BLaER1 treated with 17β-estradiol and CSF1 and Interleukin-3, amounts not matched to agents 10 nM and 100 nM (cell line): ENCODE measurements around the gene CEL.
A peak's percentile ranks its signal among the peaks of the same experiment; 100 is the strongest.
"Not testable (repeated sequence)": the region's sequence is repeated elsewhere in the genome, so short reads cannot be mapped to it uniquely, and the experiment has no call there.

Experiments used
- H3K27ac ChIP-seq, 11 experiments: shearing (Covaris generic); formaldehyde crosslinking; 2 replicates each; pipeline ENCODE4 v1.8.1; 2022
- H3K27me3 ChIP-seq, 11 experiments: shearing (Covaris generic); formaldehyde crosslinking; 2 replicates each; pipeline ENCODE4 v1.8.1; 2022
- H3K36me3 ChIP-seq, 11 experiments: shearing (Covaris generic); formaldehyde crosslinking; 2 replicates each; pipeline ENCODE4 v1.8.1; 2022
- H3K4me1 ChIP-seq, 10 experiments: shearing (Covaris generic); formaldehyde crosslinking; 2 replicates each; pipeline ENCODE4 v1.8.1; 2022
- H3K4me2 ChIP-seq, 11 experiments: shearing (Covaris generic); formaldehyde crosslinking; 2 replicates each; pipeline ENCODE4 v1.8.1; 2022
- H3K4me3 ChIP-seq, 10 experiments: shearing (Covaris generic); formaldehyde crosslinking; 2 replicates each; pipeline ENCODE4 v1.8.1; 2022
- H3K9ac ChIP-seq, 11 experiments: shearing (Covaris generic); formaldehyde crosslinking; 2 replicates each; pipeline ENCODE4 v1.8.1; 2022
- H3K9me3 ChIP-seq, 11 experiments: shearing (Covaris generic); formaldehyde crosslinking; replicated peaks in 1 of 11; 2 replicates each; pipeline ENCODE4 v1.8.1; 2022
- H4K20me1 ChIP-seq, 11 experiments: shearing (Covaris generic); formaldehyde crosslinking; 2 replicates each; pipeline ENCODE4 v1.8.1; 2022
- Cebpa-rat ChIP-seq, 11 experiments: shearing (Covaris generic); IDR thresholded peaks; 2 replicates each; pipeline ENCODE4 v1.8.1; 2022

The CEL gene

GRCh38 chr9:133031130-133031422 is 30.7 kb upstream of the CEL start:
- Histone ChIP-seq H4K20me1 (peaks cover 4 to 45% (median 24%) of the 10 kb centered on the region in 11 experiments; a peak in 13 of 22 replicates), H3K9me3 (peaks cover 0 to 49% (median 34%) of the 10 kb centered on the region in 11 experiments; a peak in 14 of 22 replicates), H3K27ac (peak overlapping the region; percentile 67 to 97 (median 93)), H3K4me1 (peaks cover 38 to 62% (median 46%) of the 10 kb centered on the region in 10 experiments), H3K36me3 (peaks cover 12 to 44% (median 37%) of the 10 kb centered on the region in 11 experiments), H3K27me3 (no peaks in the 10 kb centered on the region), H3K9ac (peak overlapping the region; percentile 88 to 98 (median 95)), H3K4me2 (peak overlapping the region; percentile 86 to 98 (median 94)), H3K4me3 (peak overlapping the region; percentile 82 to 96 (median 90))
- no peak for TF ChIP-seq Cebpa-rat (IDR thresholded peaks at IDR 0.05)

GRCh38 chr9:133031496-133031911 is 30.3 kb upstream of the CEL start:
- H3K9ac ChIP-seq = peak overlapping the region; percentile 88 to 98 (median 95)
- H4K20me1 ChIP-seq = peaks cover 4 to 49% (median 28%) of the 10 kb centered on the region in 11 experiments; a peak in 13 of 22 replicates
- H3K4me1 ChIP-seq = peaks cover 41 to 66% (median 47%) of the 10 kb centered on the region in 10 experiments
- H3K9me3 ChIP-seq = peaks cover 0 to 49% (median 34%) of the 10 kb centered on the region in 11 experiments; a peak in 14 of 22 replicates
- H3K27me3 ChIP-seq = no peaks in the 10 kb centered on the region
- H3K4me3 ChIP-seq = peak overlapping the region; percentile 82 to 96 (median 90)
- peak overlapping the region; percentile 67 to 97 (median 93); a peak in 21 of 22 replicates for H3K27ac ChIP-seq
- H3K4me2 ChIP-seq = peak overlapping the region; percentile 86 to 98 (median 94)
- H3K36me3 ChIP-seq = peaks cover 12 to 48% (median 42%) of the 10 kb centered on the region in 11 experiments
- no peak for TF ChIP-seq Cebpa-rat (IDR thresholded peaks at IDR 0.05)

- H3K4me2 ChIP-seq = peak overlapping the region; percentile 86 to 98 (median 94)
- TF ChIP-seq Cebpa-rat (IDR thresholded peaks at IDR 0.05) = no peak
- peak overlapping the region in 9 of 11 experiments; percentile 88 to 98 (median 94); a peak in 14 of 22 replicates for H3K9ac ChIP-seq
- peak overlapping the region; percentile 82 to 96 (median 90); a peak in 18 of 20 replicates for H3K4me3 ChIP-seq
- H3K9me3 ChIP-seq = peaks cover 0 to 49% (median 34%) of the 10 kb centered on the region in 11 experiments; a peak in 14 of 22 replicates
- H3K4me1 ChIP-seq = peaks cover 47 to 73% (median 54%) of the 10 kb centered on the region in 10 experiments
- H3K27ac ChIP-seq = peak overlapping the region in 7 of 11 experiments; percentile 88 to 97 (median 95); a peak in 11 of 22 replicates
- H3K36me3 ChIP-seq = peaks cover 12 to 55% (median 48%) of the 10 kb centered on the region in 11 experiments
- H4K20me1 ChIP-seq = peaks cover 4 to 56% (median 33%) of the 10 kb centered on the region in 11 experiments; a peak in 15 of 22 replicates
- H3K27me3 ChIP-seq = no peaks in the 10 kb centered on the region
Measured at GRCh38 chr9:133032171-133032570, 29.6 kb upstream of the CEL start.

GRCh38 chr9:133035669-133036068 is 26.1 kb upstream of the CEL start:
- no peak for TF ChIP-seq Cebpa-rat (IDR thresholded peaks at IDR 0.05)
- Histone ChIP-seq H4K20me1 (peaks cover 14 to 91% (median 56%) of the 10 kb centered on the region in 11 experiments; a peak in 17 of 22 replicates), H3K4me1 (peaks cover 57 to 83% (median 64%) of the 10 kb centered on the region in 10 experiments), H3K36me3 (peaks cover 12 to 80% (median 64%) of the 10 kb centered on the region in 11 experiments), H3K4me3 (no peak overlapping the region), H3K9me3 (peaks cover 0 to 49% (median 34%) of the 10 kb centered on the region in 11 experiments; a peak in 14 of 22 replicates), H3K27me3 (no peaks in the 10 kb centered on the region), H3K9ac (no peak overlapping the region), H3K27ac (no peak overlapping the region), H3K4me2 (peak overlapping the region in 6 of 11 experiments; percentile 16 to 94 (median 54); a peak in 12 of 22 replicates)

GRCh38 chr9:133037775-133038515 is 23.8 kb upstream of the CEL start:
- peak overlapping the region in 9 of 11 experiments; percentile 51 to 85 (median 81); a peak in 18 of 22 replicates for H3K27ac ChIP-seq
- TF ChIP-seq Cebpa-rat (IDR thresholded peaks at IDR 0.05) = no peak
- H3K27me3 ChIP-seq = no peaks in the 10 kb centered on the region
- peaks cover 40 to 67% (median 48%) of the 10 kb centered on the region in 10 experiments for H3K4me1 ChIP-seq
- H3K4me2 ChIP-seq = peak overlapping the region; percentile 48 to 71 (median 60)
- H4K20me1 ChIP-seq = peaks cover 33 to 100% (median 78%) of the 10 kb centered on the region in 11 experiments; a peak in 21 of 22 replicates
- H3K4me3 ChIP-seq = peak overlapping the region in 6 of 10 experiments; percentile 5 to 28 (median 16); a peak in 6 of 20 replicates
- H3K9ac ChIP-seq = peak overlapping the region in 10 of 11 experiments; percentile 35 to 77 (median 67); a peak in 18 of 22 replicates
- H3K36me3 ChIP-seq = peaks cover 28 to 91% (median 72%) of the 10 kb centered on the region in 11 experiments
- H3K9me3 ChIP-seq = peaks cover 0 to 29% (median 19%) of the 10 kb centered on the region in 11 experiments; a peak in 12 of 22 replicates

GRCh38 chr9:133040892-133041479 is 20.8 kb upstream of the CEL start:
- not testable (repeated sequence) for H3K27ac ChIP-seq, H3K4me3 ChIP-seq, H3K9ac ChIP-seq, H3K4me2 ChIP-seq, H3K27me3 ChIP-seq, H3K9me3 ChIP-seq
- Histone ChIP-seq H3K4me1 (peaks cover 20 to 42% (median 29%) of the 10 kb centered on the region in 10 experiments; a peak in 19 of 20 replicates), H4K20me1 (peaks cover 38 to 100% (median 75%) of the 10 kb centered on the region in 11 experiments; a peak in 21 of 22 replicates), H3K36me3 (peaks cover 46 to 91% (median 75%) of the 10 kb centered on the region in 11 experiments)

- peaks cover 56 to 91% (median 76%) of the 10 kb centered on the region in 11 experiments for H3K36me3 ChIP-seq
- peak overlapping the region in 2 of 11 experiments; percentile 23 to 28; a peak in 1 of 22 replicates for H3K9ac ChIP-seq
Measured at GRCh38 chr9:133041958-133042357, 19.8 kb upstream of the CEL start.

GRCh38 chr9:133042676-133043075 is 19.1 kb upstream of the CEL start:
- no peak overlapping the region for H3K4me2 ChIP-seq
- peak overlapping the region in 3 of 11 experiments; percentile 23 to 28 (median 23); a peak in 2 of 22 replicates for H3K9ac ChIP-seq
- H3K4me1 ChIP-seq = peaks cover 8 to 25% (median 14%) of the 10 kb centered on the region in 10 experiments; a peak in 19 of 20 replicates
- TF ChIP-seq Cebpa-rat (IDR thresholded peaks at IDR 0.05) = no peak
- no peak overlapping the region for H3K27ac ChIP-seq
- no peaks in the 10 kb centered on the region for H3K27me3 ChIP-seq
- H3K4me3 ChIP-seq = no peak overlapping the region
- H3K36me3 ChIP-seq = peaks cover 63 to 95% (median 83%) of the 10 kb centered on the region in 11 experiments
- peaks cover 38 to 97% (median 74%) of the 10 kb centered on the region in 11 experiments; a peak in 21 of 22 replicates for H4K20me1 ChIP-seq
- H3K9me3 ChIP-seq = no peaks in the 10 kb centered on the region

More at GRCh38 chr9:133041958-133042357, 19.8 kb upstream of the CEL start:
- no peak overlapping the region for H3K4me3 ChIP-seq
- H4K20me1 ChIP-seq = peaks cover 38 to 100% (median 76%) of the 10 kb centered on the region in 11 experiments; a peak in 21 of 22 replicates
- no peaks in the 10 kb centered on the region for H3K9me3 ChIP-seq
- H3K4me1 ChIP-seq = peaks cover 16 to 32% (median 21%) of the 10 kb centered on the region in 10 experiments; a peak in 19 of 20 replicates
- H3K4me2 ChIP-seq = no peak overlapping the region
- H3K27ac ChIP-seq = no peak overlapping the region
- TF ChIP-seq Cebpa-rat (IDR thresholded peaks at IDR 0.05) = no peak
- no peaks in the 10 kb centered on the region for H3K27me3 ChIP-seq
